PC-9 (cell line): ENCODE results near the gene AKIRIN2. TPM values are rescaled to one million over a fixed set of nuclear protein-coding genes. Genes with fewer than 3 reads are reported as not detected.

ENCODE experiments used
- BruUV-seq: library from RNA; stranded (reverse); fragments of 400-500 nt; replicated peaks from 2 replicates; lab custom pipeline; 2021; lab: Mats Ljungman, UMichigan
- CTCF ChIA-PET: fragments of 300-600 bp; sonication (Branson Sonifier 250); formaldehyde crosslinking; loops from one replicate; lab custom pipeline; 2022; ENCODE audit warnings: antibody characterized with exemption; lab: Charles Lee
- POLR2A ChIA-PET: fragments of 300-600 bp; sonication (Branson Sonifier 250); formaldehyde crosslinking; loops from one replicate; lab custom pipeline; 2022; ENCODE audit warnings: antibody characterized with exemption; ENCODE audit not compliant: unreplicated experiment; lab: Charles Lee
- DNase-seq, 2 experiments: peaks; one replicate each; pipeline versions ENCODE4 v3.0.0 to v3.0.0-alpha.2; 2015 to 2022; ENCODE audit warnings: mixed read lengths in 1 of 2
- H2AFZ ChIP-seq: fragments of 200-600 bp; sonication (generic); 2 replicates; pipeline ENCODE4 v1.8.1; 2017; ENCODE audit warnings: antibody characterized with exemption
- H3F3A ChIP-seq: fragments of 200-600 bp; sonication (generic); 2 replicates; pipeline ENCODE4 v1.8.1; 2017; ENCODE audit warnings: antibody characterized with exemption, mild to moderate bottlenecking, low read depth; ENCODE audit not compliant: insufficient read depth
- H3K27ac ChIP-seq: fragments of 200-600 bp; sonication (generic); 2 replicates; pipeline ENCODE4 v1.6.1; 2016; ENCODE audit warnings: mixed run types
- H3K27me3 ChIP-seq: fragments of 200-600 bp; sonication (generic); 2 replicates; pipeline ENCODE4 v1.6.1; 2016; ENCODE audit warnings: low read depth, mixed run types; ENCODE audit not compliant: insufficient read depth
- H3K36me3 ChIP-seq: fragments of 200-600 bp; sonication (generic); 2 replicates; pipeline ENCODE4 v1.6.1; 2016; ENCODE audit warnings: low read depth, mixed run types
- H3K4me1 ChIP-seq: fragments of 200-600 bp; sonication (generic); replicated peaks from 2 replicates; pipeline ENCODE4 v1.6.1; 2016; ENCODE audit warnings: mixed run types; ENCODE audit not compliant: insufficient read depth
- H3K4me2 ChIP-seq: fragments of 200-600 bp; sonication (generic); 2 replicates; pipeline ENCODE4 v1.6.1; 2017; ENCODE audit warnings: mixed run types
- H3K4me3 ChIP-seq: fragments of 200-600 bp; sonication (generic); 2 replicates; pipeline ENCODE4 v1.6.1; 2016; ENCODE audit warnings: mixed run types
- H3K79me2 ChIP-seq: fragments of 200-600 bp; sonication (generic); 2 replicates; pipeline ENCODE4 v1.6.1; 2017; ENCODE audit warnings: low read depth, mixed run types
- H3K9me2 ChIP-seq: fragments of 200-600 bp; sonication (generic); 2 replicates; pipeline ENCODE4 v1.8.1; 2017; ENCODE audit warnings: mild to moderate bottlenecking; ENCODE audit not compliant: insufficient read depth
- H3K9me3 ChIP-seq: fragments of 200-600 bp; sonication (generic); 2 replicates; pipeline ENCODE4 v1.8.1; 2016; ENCODE audit warnings: low read depth; ENCODE audit not compliant: insufficient read depth
- H4K20me1 ChIP-seq: fragments of 200-600 bp; sonication (generic); 2 replicates; pipeline ENCODE4 v1.8.1; 2017; ENCODE audit not compliant: insufficient read depth
- EZH2 ChIP-seq: fragments of 200-600 bp; sonication (generic); IDR thresholded peaks from 2 replicates; pipeline ENCODE4 v1.8.0; 2017; ENCODE audit warnings: antibody characterized with exemption, low read depth
- intact Hi-C: fragments of 100-400 bp; cut with micrococcal nuclease; formaldehyde crosslinking; loops from one replicate; pipeline ENCODE4 v1.10.0; 2022; ENCODE audit not compliant: unreplicated experiment
- total RNA-seq: library from RNA; stranded (reverse); gene quantifications from 2 replicates; pipeline ENCODE4 v1.2.3, GENCODE V29; 2021
- TF ChIP-seq, protein P1 (sequence below): fragments of 200-600 bp; sonication (generic); conservative IDR thresholded peaks from 2 replicates; pipeline ENCODE4 v1.6.1; 2017; ENCODE audit warnings: mixed run types, antibody characterized with exemption, mild to moderate bottlenecking, moderate library complexity

The AKIRIN2 gene
- total RNA-seq, 1 experiment from 2014 or later, result 48.3 TPM

DNA sequence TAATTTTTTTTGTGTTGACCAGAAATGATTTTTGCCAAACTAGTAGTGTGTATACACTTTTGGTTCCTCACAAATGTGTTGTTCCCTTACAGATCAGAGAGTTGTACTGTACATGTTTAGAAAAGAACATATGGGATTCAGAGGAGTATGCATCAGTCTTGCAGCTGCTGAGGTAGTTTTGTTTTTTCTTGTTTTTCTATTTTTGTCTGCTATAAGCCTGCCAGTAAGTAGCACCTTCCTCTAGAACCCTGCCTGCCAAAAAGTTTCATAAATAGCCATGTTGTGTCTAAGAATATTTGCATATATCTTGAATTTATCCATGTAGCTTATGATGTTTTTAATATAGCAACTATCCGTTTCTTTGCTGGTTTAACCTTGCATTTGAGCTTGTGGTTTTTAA is 65.7 kb downstream of the AKIRIN2 start:
- H3K4me3 ChIP-seq, result no peak overlapping the region
- no peak overlapping the region for H3K4me2 ChIP-seq
- H3K36me3 ChIP-seq, result no peaks in the 10 kb centered on the region; the same call in 1 of the 2 replicates
- no peaks in the 10 kb centered on the region for H3K9me2 ChIP-seq
- intact Hi-C loops, result no loop called here
- DNase-seq, result no peak
- CTCF ChIA-PET, result no interaction called here
- no peaks in the 10 kb centered on the region for H4K20me1 ChIP-seq
- no peak overlapping the region for H3K27ac ChIP-seq
- no peaks in the 10 kb centered on the region for H3K79me2 ChIP-seq
- no peak overlapping the region for H2AFZ ChIP-seq
- POLR2A ChIA-PET, result no interaction called here
- TF ChIP-seq EZH2, result no peak
- TF ChIP-seq, protein P1, sequence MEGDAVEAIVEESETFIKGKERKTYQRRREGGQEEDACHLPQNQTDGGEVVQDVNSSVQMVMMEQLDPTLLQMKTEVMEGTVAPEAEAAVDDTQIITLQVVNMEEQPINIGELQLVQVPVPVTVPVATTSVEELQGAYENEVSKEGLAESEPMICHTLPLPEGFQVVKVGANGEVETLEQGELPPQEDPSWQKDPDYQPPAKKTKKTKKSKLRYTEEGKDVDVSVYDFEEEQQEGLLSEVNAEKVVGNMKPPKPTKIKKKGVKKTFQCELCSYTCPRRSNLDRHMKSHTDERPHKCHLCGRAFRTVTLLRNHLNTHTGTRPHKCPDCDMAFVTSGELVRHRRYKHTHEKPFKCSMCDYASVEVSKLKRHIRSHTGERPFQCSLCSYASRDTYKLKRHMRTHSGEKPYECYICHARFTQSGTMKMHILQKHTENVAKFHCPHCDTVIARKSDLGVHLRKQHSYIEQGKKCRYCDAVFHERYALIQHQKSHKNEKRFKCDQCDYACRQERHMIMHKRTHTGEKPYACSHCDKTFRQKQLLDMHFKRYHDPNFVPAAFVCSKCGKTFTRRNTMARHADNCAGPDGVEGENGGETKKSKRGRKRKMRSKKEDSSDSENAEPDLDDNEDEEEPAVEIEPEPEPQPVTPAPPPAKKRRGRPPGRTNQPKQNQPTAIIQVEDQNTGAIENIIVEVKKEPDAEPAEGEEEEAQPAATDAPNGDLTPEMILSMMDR, result no peak
- no peaks in the 10 kb centered on the region for H3K4me1 ChIP-seq
- no peaks in the 10 kb centered on the region for H3K9me3 ChIP-seq
- no TSS peak for BruUV-seq
- H3F3A ChIP-seq, result no peaks in the 10 kb centered on the region
- no peaks in the 10 kb centered on the region for H3K27me3 ChIP-seq

DNA sequence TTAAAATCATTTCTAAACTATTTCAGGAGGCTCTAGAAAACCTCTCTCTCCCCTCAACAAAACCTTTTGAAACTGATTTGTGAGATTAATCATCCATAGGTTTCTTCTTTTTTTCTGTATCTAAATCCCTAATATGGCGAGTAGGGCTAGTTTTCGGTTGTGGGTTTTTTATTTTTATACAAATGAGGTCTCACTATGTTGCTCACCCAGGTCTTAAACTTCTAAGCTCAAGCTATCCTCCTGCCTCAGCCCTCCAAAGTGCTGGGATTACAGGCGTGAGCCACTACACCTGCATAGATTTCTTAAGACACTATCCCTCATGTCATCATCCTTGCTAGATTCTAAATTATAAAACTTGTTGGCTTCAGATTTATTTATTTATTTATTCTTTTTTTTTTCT is 68.2 kb downstream of the AKIRIN2 start:
- Histone ChIP-seq H4K20me1 (no peaks in the 10 kb centered on the region), H3K36me3 (no peaks in the 10 kb centered on the region; the same call in 1 of the 2 replicates), H3K79me2 (no peaks in the 10 kb centered on the region), H3K4me1 (no peaks in the 10 kb centered on the region), H3K9me3 (no peaks in the 10 kb centered on the region), H3F3A (no peaks in the 10 kb centered on the region), H3K27ac (no peak overlapping the region), H3K9me2 (no peaks in the 10 kb centered on the region), H2AFZ (no peak overlapping the region), H3K4me2 (no peak overlapping the region), H3K4me3 (no peak overlapping the region), H3K27me3 (no peaks in the 10 kb centered on the region)
- ChIA-PET CTCF (no interaction called here), POLR2A (no interaction called here)
- TF ChIP-seq, protein P1, result no peak
- no peak for TF ChIP-seq EZH2
- BruUV-seq, result no TSS peak
- intact Hi-C loops, result no loop called here
- no peak for DNase-seq

DNA sequence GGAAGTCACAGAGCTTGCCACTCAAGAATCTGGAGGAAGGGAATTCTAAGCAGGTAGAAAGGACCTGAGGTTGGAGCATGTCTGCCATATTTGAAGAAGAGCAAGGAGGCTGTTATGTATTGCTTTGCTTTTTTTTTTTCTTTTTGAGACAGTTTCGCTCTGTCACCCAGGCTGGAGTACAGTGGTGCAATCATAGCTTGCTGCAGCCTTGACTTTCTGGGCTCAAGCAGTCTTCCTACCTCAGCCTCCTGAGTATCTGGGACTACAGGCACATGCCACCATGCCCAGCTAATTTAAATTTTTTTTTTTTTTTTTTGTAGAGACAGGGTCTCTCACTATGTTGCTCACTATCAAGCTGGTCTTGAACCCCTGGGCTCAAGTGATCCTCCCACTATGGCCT is 71.3 kb downstream of the AKIRIN2 start:
- no peaks in the 10 kb centered on the region for H3F3A ChIP-seq
- CTCF ChIA-PET, result no interaction called here
- H3K27ac ChIP-seq, result no peak overlapping the region
- no peak for DNase-seq
- H3K9me2 ChIP-seq, result no peaks in the 10 kb centered on the region
- POLR2A ChIA-PET, result interaction anchor here (0.6 kb wide), 1 partner anchor 1523 kb away, joined by 6 read pairs; no protein-coding TSS in a partner anchor
- no peaks in the 10 kb centered on the region for H3K36me3 ChIP-seq
- no TSS peak for BruUV-seq
- H2AFZ ChIP-seq, result no peak overlapping the region
- no peaks in the 10 kb centered on the region for H3K9me3 ChIP-seq
- H3K4me2 ChIP-seq, result no peak overlapping the region
- H3K27me3 ChIP-seq, result no peaks in the 10 kb centered on the region
- no peaks in the 10 kb centered on the region for H3K79me2 ChIP-seq
- TF ChIP-seq, protein P1, result no peak
- no peak for TF ChIP-seq EZH2
- intact Hi-C loops, result no loop called here
- no peak overlapping the region for H3K4me3 ChIP-seq
- H3K4me1 ChIP-seq, result no peaks in the 10 kb centered on the region
- H4K20me1 ChIP-seq, result no peaks in the 10 kb centered on the region
